Muscle of back (tissue), 11 donors: ENCODE results near the gene ATOX1. TPM values are rescaled to one million over a fixed set of nuclear protein-coding genes. Genes with fewer than 3 reads are reported as not detected.

Source experiments
- DNase-seq, 3 donors: peaks; one replicate each; pipeline versions ENCODE4 v3.0.0 to v3.0.0-alpha.2; 2013
- polyA plus RNA-seq, 10 donors: library from polyadenylated mRNA; unstranded; fragments of 120-200 nt; gene quantifications; one replicate each; pipeline ENCODE4 v1.2.1, GENCODE V29; 2013; ENCODE audit not compliant: insufficient read length in 10 of 10

Gene ATOX1
- polyA plus RNA-seq, 10 donors, result 36.5 to 70.7 (median 50.3) TPM

DNA sequence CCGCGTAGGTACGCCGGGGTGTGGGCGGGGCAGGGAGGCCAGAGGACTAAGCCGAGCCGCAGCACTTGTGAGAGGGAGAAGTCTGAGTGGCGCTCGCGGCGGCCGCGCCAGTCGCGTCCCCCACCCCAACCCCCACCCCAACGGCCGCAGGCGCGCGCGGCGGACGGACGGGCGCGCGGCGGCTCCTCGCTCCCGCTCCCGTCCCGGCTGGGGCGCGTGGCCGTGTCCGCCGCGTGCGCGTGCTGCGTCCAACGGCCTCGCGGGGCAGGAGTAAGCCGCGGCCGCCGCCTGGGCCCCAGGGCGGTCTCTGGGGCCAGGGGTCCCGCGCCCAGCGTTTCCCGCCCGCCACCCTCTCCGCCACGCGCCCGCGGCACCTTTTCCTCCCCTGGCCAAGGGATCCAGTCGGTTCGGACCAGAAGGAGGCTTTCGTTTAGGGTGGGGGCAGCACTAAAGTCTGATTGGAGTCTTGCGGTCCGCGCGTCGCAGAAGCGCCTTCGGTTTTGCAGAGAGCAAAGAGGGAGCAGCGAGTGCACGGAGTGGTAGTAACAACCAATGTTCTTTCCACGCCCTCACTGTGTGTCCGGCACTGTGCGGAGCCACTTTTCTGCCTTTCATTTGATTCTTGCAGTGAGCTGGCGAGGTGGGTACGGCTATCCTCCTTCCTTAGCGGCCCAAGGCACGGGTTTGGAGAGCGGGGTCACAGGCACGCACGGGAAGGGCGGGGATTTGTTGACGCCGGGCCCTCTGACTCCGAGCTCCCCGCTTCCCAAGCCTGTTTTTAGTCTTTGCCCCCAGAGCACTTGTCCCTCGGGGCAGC lies 13.8 kb upstream of the ATOX1 start:
- DNase-seq, result peak in 2 of 3 donors; percentile 65 to 88

DNA sequence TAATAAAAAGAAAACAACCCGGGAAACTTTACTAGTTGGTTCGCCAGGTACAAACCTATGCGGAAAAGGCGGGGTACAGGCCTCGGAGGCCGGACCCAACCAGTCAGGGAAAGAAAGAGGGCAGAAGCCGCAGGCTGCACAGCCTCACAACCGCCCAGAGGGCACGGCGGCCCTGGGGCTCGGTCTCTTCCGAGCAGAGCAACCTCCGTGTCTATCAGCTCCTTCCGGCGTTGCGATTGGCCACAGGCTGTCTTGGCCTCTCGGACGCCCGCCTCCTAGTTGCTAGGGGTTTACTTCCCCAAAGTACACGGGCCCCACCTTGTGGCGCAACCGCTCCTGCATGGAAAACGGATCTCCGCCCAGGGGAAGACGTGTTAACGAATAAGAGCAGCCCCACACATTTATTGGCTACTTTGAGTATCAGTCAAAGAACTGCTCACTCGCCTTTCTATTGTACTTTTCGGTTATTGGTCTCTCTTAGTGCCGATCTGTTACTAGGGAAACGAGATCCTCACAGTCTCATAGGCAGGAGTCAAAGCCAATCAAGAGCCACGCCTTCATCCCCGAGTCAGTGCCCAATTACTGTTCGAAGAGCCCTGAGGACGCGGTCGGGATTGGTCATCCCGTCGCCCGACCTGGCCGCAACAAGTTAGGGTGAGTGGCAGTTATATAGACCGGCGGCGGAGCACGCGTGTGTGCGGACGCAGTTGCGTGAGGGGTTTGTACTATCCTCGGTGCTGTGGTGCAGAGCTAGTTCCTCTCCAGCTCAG lies 13.0 kb upstream of the ATOX1 start, which contains the start of gene G3BP1:
TSS of gene G3BP1 (plus strand) at position 696 of the 770 bp plus-strand sequence. CDS start 14,667 bp downstream, outside the sequence.
- peak; percentile 100 for DNase-seq

DNA sequence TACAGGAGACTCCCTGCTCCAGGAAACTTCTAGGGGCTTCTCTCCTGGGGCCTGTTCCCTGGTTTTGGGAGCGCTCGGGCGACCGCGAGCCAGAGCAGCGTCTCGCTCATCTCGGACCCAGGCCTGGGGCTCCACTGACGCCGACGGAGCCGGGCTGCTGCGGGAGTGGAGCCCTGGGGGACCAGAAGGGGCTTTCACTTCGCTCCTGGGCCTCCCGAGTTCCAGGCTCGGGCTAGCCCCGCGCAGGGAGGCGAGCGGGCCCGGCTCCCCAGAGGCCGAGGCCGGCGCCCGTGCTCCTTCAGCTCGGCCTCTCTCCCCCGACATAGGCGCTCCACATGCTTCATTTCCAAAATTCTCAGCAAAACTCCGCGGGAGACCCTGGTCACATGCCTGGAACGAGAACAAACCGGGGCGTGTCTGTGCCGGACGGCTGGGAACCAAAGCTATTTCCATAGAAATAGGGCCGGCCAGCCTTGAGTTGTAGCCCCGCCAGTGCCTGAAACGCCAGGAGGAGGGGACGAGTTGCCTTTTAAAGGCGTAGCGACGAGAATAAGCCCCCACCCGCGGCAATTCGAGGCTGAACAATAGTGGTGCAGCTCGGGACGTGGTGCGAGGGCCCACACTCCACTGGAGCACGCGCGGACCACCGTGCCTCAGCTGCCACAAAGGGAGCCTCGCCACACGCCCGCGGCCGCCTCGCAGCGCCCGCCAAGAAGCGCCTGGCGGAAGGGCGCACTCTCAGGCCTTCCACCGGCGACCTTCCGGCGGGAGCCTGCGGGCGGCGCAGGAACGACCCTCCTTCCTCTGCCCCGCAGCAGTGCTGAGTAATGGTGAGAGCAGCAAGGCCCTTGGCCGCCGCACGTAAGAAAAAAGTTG lies 12.2 kb upstream of the ATOX1 start:
- DNase-seq, result peak; percentile 74 to 95 (median 87)

DNA sequence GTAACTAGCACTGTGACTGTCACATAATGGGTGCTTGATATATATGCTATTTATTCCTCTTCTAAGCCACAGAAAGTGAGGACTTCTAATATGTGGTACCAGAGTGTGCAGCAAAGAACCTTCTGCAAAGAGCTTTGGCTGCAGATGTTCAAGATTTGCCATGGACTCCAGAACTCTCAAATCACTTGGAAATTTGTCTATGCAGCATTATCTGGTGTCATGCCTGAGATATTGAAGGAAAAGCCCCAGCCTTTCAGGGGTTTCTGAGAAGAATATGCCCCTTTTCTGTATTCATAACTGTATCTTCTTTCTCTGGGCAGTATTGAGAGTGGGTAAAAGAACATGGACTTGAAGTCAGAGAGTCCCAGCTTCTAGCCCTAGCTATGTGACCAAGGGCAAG lies 8.5 kb upstream of the ATOX1 start:
- no peak for DNase-seq

DNA sequence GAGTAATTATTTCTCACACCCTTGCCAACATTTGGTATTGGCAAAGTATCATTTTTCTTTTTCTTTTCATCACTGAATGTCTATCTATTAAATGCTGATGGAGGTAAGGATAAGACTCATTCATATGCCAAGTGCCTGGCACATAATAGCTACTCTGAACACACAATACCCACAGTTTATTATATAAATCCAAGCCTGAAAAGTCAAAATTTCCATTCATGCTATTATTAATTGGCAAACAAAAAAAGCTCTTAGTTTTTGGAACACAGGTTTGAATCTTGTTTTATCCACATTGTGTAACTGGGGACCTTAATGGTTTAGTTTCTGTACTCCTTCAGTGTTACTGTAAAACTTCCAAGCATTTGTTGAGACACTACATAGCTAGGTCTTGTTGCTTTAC lies 6.4 kb upstream of the ATOX1 start:
- DNase-seq, result no peak

DNA sequence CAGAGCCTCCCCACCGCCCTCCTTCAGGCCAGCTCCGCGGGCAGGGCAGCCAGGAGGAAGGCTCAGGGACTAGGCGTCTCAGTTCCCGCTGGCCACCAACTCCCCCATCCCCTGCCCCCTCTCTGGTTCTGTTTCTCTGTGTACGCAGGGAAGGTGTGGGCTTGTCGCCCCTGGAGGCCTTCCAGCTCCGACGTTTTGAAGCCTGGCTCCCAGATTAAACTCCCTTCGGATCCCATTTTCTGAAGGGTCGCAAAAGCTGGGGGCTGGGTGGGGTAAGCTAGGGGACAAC lies 346 bp downstream of the ATOX1 start:
- DNase-seq, result no peak

DNA sequence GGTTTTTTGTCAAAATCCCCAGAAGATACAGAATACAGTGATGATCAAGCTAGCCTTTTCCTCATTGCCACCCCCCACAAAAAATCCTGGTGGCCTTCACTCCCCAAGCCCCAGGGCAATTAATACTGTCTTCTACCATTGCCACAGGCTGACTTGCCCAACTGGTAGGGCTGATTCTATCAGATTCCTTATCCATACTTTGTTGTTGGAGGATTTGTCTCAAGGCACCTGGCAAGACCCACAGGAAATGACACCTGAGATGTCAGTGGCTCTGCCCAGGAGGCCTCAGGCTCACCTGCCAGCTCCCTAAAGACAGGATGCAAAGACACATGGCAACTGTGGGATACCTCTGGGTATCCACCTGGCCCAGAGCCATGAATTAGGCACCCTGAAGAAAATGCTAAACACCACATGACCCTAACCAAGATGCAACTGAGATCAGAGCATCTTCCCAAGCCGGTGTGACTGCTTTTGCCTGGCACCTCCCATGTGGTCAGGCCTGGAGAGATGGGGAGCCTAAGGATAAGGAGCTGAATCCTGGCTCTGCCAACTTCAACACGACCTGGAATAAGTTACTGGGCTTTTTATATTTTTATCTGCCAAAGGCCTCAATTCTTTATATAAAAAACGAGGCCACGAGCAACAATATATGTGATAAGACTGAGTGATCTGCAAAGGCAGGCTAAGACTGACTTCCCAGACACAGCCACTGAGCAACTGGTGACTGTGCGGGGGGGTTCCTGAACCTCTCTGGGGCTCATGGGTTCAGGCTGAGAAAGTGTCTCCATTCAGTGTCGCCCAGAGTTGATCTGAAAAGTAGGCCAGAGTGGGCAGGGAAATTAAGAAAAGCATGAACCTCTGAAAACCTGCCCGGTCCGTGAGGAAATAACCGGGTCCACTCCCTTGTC lies 944 bp downstream of the ATOX1 start:
- DNase-seq, result no peak

DNA sequence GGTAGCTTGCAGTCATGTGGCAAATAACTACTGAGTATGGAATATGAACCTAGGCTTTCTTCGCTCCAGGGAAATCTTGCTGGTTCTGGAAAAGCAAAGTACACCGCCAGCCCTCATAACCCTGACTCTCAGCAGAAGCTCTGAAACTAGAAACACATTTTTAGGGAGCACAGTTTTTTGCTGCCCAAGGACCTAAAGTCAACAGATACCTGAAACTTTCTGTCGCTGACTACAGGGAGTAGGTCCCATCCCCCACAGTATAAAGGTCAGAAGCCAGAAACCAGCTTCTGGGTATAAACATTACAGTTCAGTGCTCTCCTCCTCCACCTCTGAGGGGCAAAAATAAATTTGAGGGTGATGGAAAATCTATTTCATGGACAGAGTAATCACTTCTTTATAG lies 3.0 kb downstream of the ATOX1 start:
- no peak for DNase-seq

DNA sequence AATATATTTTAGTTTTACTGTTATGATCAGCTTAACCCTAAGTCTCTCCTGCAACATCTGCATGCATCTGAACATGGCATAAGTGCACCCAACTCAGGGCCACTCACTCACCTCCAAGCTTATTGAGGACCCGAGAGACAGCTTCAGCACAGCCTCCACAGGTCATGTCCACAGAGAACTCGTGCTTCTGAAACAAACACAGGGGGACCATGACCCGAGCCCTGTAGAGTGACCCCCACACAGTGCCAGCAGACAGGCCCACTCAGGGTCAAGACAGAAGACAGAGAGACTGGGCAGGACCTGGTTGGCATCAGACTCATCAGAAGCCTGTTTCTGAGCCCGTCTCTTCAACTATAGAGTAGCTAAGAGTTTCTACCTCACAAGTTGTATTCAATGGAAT lies 6.8 kb downstream of the ATOX1 start:
- no peak for DNase-seq

DNA sequence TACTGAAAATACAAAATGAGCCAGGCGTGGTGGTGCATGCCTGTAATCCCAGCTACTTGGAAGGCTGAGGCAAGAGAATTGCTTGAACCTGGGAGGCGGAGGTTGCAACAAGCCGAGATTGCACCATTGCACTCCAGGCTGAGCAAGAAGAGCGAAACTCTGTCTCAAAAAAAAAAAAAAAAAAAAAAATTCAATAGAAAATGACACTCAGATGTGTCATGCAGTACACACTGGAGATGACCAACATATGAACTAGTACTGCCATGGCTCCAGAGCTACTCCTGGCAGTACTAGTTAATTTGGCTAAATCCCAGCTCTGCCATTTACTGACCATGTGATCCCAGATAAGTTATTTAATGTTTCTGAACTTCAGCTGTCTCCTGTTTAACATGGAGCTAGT lies 7.3 kb downstream of the ATOX1 start:
- no peak for DNase-seq

DNA sequence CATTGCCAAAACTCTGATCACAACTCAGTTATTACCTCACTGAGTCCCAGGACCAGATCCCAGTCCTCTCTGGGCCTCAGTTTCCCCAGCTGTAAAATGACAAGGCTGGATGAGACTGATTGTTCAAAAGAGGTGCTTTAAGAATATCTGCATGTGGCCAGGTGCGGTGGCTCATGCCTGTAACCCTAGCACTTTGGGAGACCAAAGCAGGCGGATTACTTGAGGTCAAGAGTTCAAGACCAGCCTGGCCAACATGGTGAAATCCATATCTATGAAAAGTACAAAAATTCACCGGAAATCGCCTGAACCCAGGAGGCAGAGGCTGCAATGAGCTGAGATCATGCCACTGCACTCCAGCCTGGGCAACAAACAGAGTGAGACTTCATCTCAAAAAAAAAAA lies 8.3 kb downstream of the ATOX1 start:
- no peak for DNase-seq

DNA sequence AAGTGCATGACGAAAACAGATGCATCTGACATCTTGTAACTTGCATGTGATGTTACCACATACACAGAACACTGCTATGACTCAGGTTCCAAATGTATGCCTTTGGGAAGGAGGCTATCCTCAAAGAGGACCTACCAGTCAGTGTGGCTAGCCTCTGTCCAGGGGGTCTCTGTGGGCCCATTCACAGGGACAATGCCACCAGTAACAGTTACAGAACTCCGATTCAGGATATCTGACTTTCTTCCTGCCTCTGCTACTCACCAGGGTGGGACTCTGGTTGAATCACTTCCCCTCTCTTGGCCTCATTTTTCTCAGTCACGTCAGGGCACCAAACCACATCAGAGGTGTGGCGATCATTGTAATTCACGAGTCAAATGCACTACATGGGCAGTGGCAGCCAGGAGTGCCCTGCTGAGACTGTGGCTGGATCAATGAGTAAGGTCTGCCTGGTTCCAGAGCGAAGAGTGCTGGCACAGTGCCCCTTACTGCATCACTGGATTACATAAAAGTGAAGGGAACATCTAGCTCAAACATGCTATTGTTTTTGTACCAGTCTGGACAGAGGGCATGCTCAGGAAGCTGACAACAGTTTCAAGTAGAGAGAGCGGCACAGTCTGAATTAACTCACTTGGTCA lies 13.2 kb downstream of the ATOX1 start:
- DNase-seq, result peak in 1 of 3 donors; percentile 33

DNA sequence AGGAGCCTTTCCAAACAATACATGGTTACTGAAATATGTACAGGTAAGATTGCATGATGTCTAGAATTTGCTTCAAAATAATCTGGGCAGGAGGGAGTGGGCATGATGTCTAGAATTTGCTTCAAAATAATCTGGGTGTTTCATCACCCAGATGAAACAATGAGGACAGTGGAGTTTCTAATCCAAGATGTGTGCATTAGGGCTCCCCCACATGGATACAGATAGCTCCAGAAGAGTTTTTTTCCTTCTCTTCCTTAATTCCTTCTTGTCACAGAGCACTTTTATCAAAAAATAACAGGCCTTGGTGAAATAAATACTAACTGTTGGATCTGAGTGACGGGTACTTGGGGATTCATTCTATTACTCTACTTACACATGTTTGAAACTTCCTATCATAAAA lies 14.9 kb downstream of the ATOX1 start:
- DNase-seq, result no peak

DNA sequence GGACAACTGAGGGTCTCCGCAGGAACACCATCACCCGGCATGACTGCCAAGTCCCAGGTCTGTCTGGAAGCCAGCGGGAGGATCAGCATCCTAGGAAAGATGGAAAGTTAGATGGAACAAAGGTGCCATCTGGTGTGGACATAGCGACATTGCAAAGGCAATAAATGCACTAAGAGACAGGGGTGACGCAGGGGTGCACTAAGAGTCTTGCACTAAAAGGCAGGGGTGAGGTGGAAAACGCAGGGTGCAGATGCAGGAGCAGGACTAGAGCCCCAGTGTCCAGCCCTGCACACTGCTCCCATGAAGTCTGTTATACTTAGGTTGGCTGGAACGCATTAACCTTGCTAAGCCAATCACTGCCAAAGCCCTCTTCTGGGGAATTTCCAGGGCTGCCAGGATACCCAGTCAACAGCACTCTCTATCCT lies 15.5 kb downstream of the ATOX1 start:
- DNase-seq, result peak; percentile 65 to 85 (median 70)

DNA sequence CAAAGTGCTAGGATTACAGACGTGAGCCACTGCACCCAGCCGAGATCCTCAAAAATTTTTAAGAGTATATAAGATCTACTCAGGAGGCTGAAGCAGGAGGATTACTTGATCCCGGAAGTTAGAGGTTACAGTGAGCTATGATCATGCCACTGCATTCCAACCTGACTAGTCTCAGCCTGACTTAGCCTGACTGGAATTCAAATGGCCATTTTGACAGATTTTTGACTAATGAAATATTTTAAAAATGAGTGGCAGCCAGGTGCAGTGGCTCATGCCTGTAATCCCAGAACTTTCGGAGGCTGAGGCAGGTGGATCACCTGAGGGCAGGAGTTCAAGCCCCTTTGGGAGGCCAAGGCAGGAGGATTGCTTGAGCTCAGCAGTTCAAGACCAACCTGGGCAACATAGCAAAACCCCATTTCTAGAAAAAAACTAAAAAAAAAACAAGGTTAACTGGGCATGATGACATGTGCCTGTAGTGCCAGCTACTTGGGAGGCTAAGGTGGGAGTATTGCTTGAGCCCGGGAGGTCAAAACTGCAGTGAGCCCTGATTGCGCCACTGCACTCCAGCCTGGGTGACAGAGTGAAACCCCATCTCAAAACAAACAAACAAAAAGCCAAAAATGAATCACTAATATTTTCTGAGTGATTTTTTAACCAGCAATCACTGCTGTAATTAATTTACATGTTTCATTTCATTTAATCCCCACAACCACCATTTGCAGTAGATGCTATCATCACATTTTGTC lies 16.6 kb downstream of the ATOX1 start:
- peak in 1 of 3 donors; percentile 59 for DNase-seq

DNA sequence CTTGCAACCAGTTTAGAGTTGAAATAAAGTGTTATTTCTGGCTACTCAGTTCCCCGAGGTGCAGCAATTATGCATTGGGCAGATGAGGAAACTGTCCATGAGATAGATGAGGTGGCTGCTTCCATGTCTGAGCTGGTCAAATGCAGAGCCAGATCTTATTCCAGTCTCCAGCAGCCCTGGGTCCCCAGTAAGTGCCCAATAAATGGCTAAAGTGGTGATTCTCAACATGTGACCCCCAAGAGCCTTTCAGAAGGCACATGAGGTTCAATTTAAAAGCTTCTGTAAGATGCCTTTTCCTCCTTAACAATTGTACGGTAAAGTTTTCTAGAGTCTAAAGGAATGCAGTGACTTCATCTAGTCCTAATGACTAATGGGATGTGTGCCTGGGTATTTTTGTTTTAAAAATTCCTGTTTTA lies 17.5 kb downstream of the ATOX1 start:
- peak in 1 of 3 donors; percentile 61 for DNase-seq

DNA sequence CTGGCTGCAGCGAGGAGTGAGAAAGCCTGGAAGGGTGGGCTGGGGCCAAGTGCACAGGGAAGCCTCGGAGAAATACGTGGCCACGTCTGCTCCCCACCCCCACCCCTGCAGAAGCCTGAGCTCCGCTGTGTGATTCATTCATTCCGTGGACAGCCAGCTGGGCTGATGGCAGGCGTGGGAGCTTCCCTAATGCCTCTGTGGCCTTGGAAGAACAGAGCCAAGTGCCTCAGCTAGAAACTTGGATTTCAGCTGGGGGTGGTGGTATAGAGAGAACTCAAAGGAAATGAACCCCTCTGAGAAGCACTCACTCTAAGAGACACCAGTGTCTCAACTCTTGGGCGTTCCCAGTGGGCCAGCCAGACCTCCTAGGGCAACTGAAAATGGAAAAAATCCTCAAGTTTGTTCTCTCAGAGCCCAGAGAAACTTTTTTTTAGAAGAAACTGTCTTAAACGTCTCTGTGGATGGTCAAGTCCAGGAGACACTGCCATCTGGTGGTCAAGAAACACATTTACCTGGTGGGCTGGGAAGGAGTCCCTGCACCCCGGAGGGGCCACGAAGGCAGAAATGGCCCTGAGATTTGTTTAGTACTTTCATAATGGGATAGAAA lies 18.0 kb downstream of the ATOX1 start:
- peak; percentile 91 to 96 (median 93) for DNase-seq

DNA sequence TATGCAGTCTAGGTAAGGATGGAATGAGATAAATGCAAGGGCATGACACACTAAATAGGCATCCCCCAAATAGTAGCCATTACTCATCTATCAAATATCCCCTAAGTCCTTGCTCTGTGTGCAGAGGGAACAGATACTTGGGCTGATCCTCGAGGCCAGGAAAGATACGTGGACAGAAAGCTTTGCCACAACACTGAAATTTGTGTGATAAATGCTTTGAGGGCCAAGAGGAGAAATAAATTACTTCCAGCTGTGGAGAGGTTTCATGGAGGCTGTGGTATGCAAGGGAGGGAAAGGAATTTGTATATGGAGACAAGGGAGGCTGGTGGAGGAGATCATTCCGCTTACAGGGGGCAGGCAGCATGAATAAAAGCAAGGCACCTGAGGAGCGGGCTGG lies 18.5 kb downstream of the ATOX1 start:
- DNase-seq, result peak; percentile 80 to 97 (median 93)

DNA sequence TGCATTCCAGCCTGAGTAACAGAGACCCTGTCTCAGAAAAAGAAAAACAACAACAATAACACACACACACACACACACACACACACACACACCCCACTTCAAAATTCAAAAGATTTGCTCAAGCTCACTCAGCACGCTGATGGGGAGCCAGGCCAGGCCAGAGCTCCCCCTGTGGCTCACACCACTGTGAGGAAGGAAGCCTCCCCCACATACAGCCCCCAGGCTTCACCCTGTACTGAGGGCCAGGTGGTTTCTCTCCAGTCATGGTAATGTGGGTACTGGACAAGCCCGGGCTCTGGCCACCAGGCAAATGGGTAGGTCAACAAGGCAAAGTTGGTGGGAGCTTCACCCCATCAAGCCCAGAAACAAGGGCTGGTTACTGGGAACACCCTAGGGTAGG lies 19.0 kb downstream of the ATOX1 start:
- peak in 1 of 3 donors; percentile 62 for DNase-seq
